Peyer's patch (tissue), 4 donors: ENCODE results near the gene OR8G5. TPM values are rescaled to one million over a fixed set of nuclear protein-coding genes. Genes with fewer than 3 reads are reported as not detected.
"Not testable (repeated sequence)": the region's sequence is repeated elsewhere in the genome, so short reads cannot be mapped to it uniquely, and the experiment has no call there.

Source experiments
- DNase-seq, 3 donors: peaks; one replicate each; pipeline ENCODE4 v3.0.0-alpha.2; 2017 to 2019
- H3K27ac ChIP-seq, 4 donors: fragments of 200-600 bp; sonication (generic); one replicate each; pipeline ENCODE4 v1.5.1; 2016 to 2019
- H3K27me3 ChIP-seq, 2 donors: fragments of 200-600 bp; sonication (generic); one replicate each; pipeline ENCODE4 v1.5.1; 2019
- H3K36me3 ChIP-seq, 3 donors: fragments of 200-600 bp; sonication (generic); one replicate each; pipeline ENCODE4 v1.5.1; 2016 to 2019
- H3K4me1 ChIP-seq, 4 donors: fragments of 200-600 bp; sonication (generic); one replicate each; pipeline ENCODE4 v1.5.1; 2016 to 2019
- H3K4me3 ChIP-seq, 4 donors: fragments of 200-600 bp; sonication (generic); 1 replicate in 3 of 4; 2 replicates in 1 of 4; pipeline ENCODE4 v1.5.1; 2016 to 2019; ENCODE audit warnings: mild to moderate bottlenecking in 1 of 4
- H3K9me3 ChIP-seq, 4 donors: fragments of 200-600 bp; sonication (generic); one replicate each; pipeline ENCODE4 v1.5.1; 2016 to 2019; ENCODE audit warnings: mild to moderate bottlenecking in 1 of 4
- POLR2A ChIP-seq, 2 donors: fragments of 450-650 bp; IDR thresholded peaks; one replicate each; pipeline ENCODE4 v1.5.1; 2017; ENCODE audit warnings: antibody characterized with exemption in 2 of 2, mild to moderate bottlenecking in 2 of 2, moderate library complexity in 2 of 2
- total RNA-seq, 4 donors: library from RNA; depleted of rRNA; stranded (reverse); fragments of >200 nt; gene quantifications; one replicate each; pipeline ENCODE4 v1.1.0, GENCODE V29; 2016
- TF ChIP-seq, protein P1 (sequence below), 6 experiments: fragments of 450-650 bp in 4 of 6; fragments of 200-600 bp in 2 of 6; sonication (generic) in 1 of 6; IDR thresholded peaks; one replicate each; pipeline ENCODE4 v1.5.1; 2017 to 2019; ENCODE audit warnings: antibody characterized with exemption in 6 of 6, mild to moderate bottlenecking in 3 of 6, moderate library complexity in 1 of 6

The OR8G5 gene
- total RNA-seq, 4 donors from 2014 or later = not detected

- Histone ChIP-seq H3K27ac (no peak overlapping the region), H3K4me1 (no peaks in the 10 kb centered on the region), H3K4me3 (no peak overlapping the region), H3K36me3 (no peaks in the 10 kb centered on the region), H3K27me3 (no peaks in the 10 kb centered on the region), H3K9me3 (no peaks in the 10 kb centered on the region)
- no peak for DNase-seq
- TF ChIP-seq, protein P1, sequence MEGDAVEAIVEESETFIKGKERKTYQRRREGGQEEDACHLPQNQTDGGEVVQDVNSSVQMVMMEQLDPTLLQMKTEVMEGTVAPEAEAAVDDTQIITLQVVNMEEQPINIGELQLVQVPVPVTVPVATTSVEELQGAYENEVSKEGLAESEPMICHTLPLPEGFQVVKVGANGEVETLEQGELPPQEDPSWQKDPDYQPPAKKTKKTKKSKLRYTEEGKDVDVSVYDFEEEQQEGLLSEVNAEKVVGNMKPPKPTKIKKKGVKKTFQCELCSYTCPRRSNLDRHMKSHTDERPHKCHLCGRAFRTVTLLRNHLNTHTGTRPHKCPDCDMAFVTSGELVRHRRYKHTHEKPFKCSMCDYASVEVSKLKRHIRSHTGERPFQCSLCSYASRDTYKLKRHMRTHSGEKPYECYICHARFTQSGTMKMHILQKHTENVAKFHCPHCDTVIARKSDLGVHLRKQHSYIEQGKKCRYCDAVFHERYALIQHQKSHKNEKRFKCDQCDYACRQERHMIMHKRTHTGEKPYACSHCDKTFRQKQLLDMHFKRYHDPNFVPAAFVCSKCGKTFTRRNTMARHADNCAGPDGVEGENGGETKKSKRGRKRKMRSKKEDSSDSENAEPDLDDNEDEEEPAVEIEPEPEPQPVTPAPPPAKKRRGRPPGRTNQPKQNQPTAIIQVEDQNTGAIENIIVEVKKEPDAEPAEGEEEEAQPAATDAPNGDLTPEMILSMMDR (IDR thresholded peaks at IDR 0.05) = no peak
- TF ChIP-seq POLR2A (IDR thresholded peaks at IDR 0.05) = no peak
These were observed 42.1 kb upstream of the OR8G5 start for GRCh38 chr11:124214027-124214426.

- Histone ChIP-seq H3K27ac (no peak overlapping the region), H3K27me3 (no peaks in the 10 kb centered on the region), H3K4me1 (no peaks in the 10 kb centered on the region), H3K36me3 (no peaks in the 10 kb centered on the region), H3K4me3 (no peak overlapping the region), H3K9me3 (no peaks in the 10 kb centered on the region)
- TF ChIP-seq POLR2A (IDR thresholded peaks at IDR 0.05) = no peak
- TF ChIP-seq, protein P1 (IDR thresholded peaks at IDR 0.05) = no peak
- no peak for DNase-seq
These were observed 37.0 kb upstream of the OR8G5 start for GRCh38 chr11:124219126-124219525.

GRCh38 chr11:124222407-124222806 lies 33.8 kb upstream of the OR8G5 start:
- Histone ChIP-seq H3K4me1 (no peaks in the 10 kb centered on the region), H3K27me3 (no peaks in the 10 kb centered on the region), H3K36me3 (no peaks in the 10 kb centered on the region), H3K9me3 (no peaks in the 10 kb centered on the region), H3K27ac (no peak overlapping the region), H3K4me3 (no peak overlapping the region)
- TF ChIP-seq, protein P1 (IDR thresholded peaks at IDR 0.05) = no peak
- no peak for TF ChIP-seq POLR2A (IDR thresholded peaks at IDR 0.05)
- no peak for DNase-seq

DNA sequence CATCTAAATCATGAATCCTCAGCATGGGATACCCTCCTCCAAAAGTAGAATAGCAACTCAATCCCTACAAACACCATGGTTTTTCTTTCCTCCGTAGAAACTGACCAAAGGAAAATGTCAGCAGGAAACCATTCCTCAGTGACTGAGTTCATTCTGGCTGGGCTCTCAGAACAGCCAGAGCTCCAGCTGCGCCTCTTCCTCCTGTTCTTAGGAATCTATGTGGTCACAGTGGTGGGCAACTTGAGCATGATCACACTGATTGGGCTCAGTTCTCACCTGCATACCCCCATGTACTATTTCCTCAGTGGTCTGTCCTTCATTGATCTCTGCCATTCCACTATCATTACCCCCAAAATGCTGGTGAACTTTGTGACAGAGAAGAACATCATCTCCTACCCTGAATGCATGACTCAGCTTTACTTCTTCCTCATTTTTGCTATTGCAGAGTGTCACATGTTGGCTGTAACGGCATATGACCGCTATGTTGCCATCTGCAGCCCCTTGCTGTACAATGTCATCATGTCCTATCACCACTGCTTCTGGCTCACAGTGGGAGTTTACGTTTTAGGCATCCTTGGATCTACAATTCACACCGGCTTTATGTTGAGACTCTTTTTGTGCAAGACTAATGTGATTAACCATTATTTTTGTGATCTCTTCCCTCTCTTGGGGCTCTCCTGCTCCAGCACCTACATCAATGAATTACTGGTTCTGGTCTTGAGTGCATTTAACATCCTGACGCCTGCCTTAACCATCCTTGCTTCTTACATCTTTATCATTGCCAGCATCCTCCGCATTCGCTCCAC lies 31.4 kb upstream of the OR8G5 start:
- not testable (repeated sequence) for H3K4me3 ChIP-seq, H3K27ac ChIP-seq, H3K4me1 ChIP-seq, H3K9me3 ChIP-seq, DNase-seq, H3K36me3 ChIP-seq, H3K27me3 ChIP-seq

DNA sequence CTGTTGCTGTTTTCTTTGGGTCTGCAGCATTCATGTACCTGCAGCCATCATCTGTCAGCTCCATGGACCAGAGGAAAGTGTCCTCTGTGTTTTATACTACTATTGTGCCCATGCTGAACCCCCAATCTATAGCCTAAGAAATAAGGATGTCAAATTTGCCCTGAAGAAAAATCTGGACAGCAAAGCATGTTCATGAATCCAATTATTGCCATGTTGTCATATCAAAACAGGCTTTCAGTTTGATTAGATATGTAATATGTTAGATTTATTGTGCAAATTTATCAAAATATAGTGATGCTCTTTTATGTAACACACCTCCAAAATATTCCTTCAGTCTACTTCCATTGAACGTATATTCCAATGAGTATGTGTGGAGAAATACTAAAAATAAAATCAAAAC lies 30.7 kb upstream of the OR8G5 start:
- no peak for TF ChIP-seq POLR2A (IDR thresholded peaks at IDR 0.05)
- TF ChIP-seq, protein P1 (IDR thresholded peaks at IDR 0.05) = no peak
- H3K36me3 ChIP-seq = no peaks in the 10 kb centered on the region
- H3K27ac ChIP-seq = no peak overlapping the region
- no peak for DNase-seq
- H3K4me1 ChIP-seq = no peaks in the 10 kb centered on the region
- no peak overlapping the region for H3K4me3 ChIP-seq
- H3K9me3 ChIP-seq = no peaks in the 10 kb centered on the region
- no peaks in the 10 kb centered on the region for H3K27me3 ChIP-seq

GRCh38 chr11:124233376-124233775 lies 22.8 kb upstream of the OR8G5 start:
- no peak overlapping the region for H3K27ac ChIP-seq
- no peaks in the 10 kb centered on the region for H3K27me3 ChIP-seq
- no peaks in the 10 kb centered on the region for H3K4me1 ChIP-seq
- no peak for DNase-seq
- H3K36me3 ChIP-seq = no peaks in the 10 kb centered on the region
- TF ChIP-seq POLR2A (IDR thresholded peaks at IDR 0.05) = no peak
- TF ChIP-seq, protein P1 (IDR thresholded peaks at IDR 0.05) = no peak
- no peaks in the 10 kb centered on the region for H3K9me3 ChIP-seq
- no peak overlapping the region for H3K4me3 ChIP-seq
